ENCODE measurements around the gene ZBTB9. TPM values are rescaled to one million over a fixed set of nuclear protein-coding genes. Genes with fewer than 3 reads are reported as not detected.

ZBTB9 gene
- polyA plus RNA-seq, 1 of the 3 experiments (the other 2 are of a cell fraction): 5.7 TPM

- Histone ChIP-seq H3K9me3 (no peaks in the 10 kb centered on the region), H3K4me1 (ENCODE audit: control insufficient read depth in 1 of 2, insufficient read depth in 2 of 2, low read depth in 1 of 2, low read length in 1 of 2) (no peaks in the 10 kb centered on the region), H3K79me2 (ENCODE audit: insufficient read depth) (no peaks in the 10 kb centered on the region), H3K9ac (no peak overlapping the region), H3K27ac (ENCODE audit: low read depth in 2 of 2, low read length in 1 of 2) (no peak overlapping the region), H3K36me3 (replicated peaks in 1 of 2; ENCODE audit: control insufficient read depth in 1 of 2, insufficient read depth in 2 of 2, low read length in 1 of 2) (peaks cover 0 to 48% of the 10 kb centered on the region in 2 experiments), H3K4me3 (ENCODE audit: low read depth in 2 of 2, low read length in 1 of 2) (no peak overlapping the region), H2AFZ (ENCODE audit: low read depth) (no peak overlapping the region), H3K9me2 (no peaks in the 10 kb centered on the region), H3K27me3 (ENCODE audit: insufficient read depth) (no peaks in the 10 kb centered on the region), H3F3A (replicated peaks; ENCODE audit: insufficient read depth) (peaks cover 8% of the 10 kb centered on the region), H4K20me1 (ENCODE audit: insufficient read depth) (no peaks in the 10 kb centered on the region), H3K4me2 (no peak overlapping the region)
- DNase-seq: peak; percentile 3
- ChIA-PET CTCF (interaction anchor here (1.6 to 2.1 kb wide), 2 partner anchors 16 to 19 kb away, joined by 6 read pairs; no protein-coding TSS in a partner anchor), POLR2A (interaction anchor here (0.7 to 1.0 kb wide), 2 partner anchors 9 to 13 kb away, joined by 3 to 4 read pairs; partner anchors contain the start of gene ZBTB9)
- 82% methylated on average over 3 of the region's 3 CpGs for WGBS (ENCODE audit: low lambda C conversion rate)
- no peak for TF ChIP-seq ZBTB33 (IDR thresholded peaks at IDR 0.05; ENCODE audit: borderline replicate concordance, low read depth)
- no peak for TF ChIP-seq USF1 (IDR thresholded peaks at IDR 0.05; ENCODE audit: borderline replicate concordance, low read depth)
- no peak for TF ChIP-seq GABPA (IDR thresholded peaks at IDR 0.05; ENCODE audit: low read depth)
- TF ChIP-seq TAF1 (IDR thresholded peaks at IDR 0.05; ENCODE audit: borderline replicate concordance, low read depth, low read length): no peak
- no peak for TF ChIP-seq USF2 (IDR thresholded peaks at IDR 0.05; ENCODE audit: borderline replicate concordance, low read depth, low read length)
- TF ChIP-seq EZH2phosphoT487 (IDR thresholded peaks at IDR 0.05; ENCODE audit: borderline replicate concordance, low read depth): no peak
- no peak for TF ChIP-seq PBX3 (IDR thresholded peaks at IDR 0.05)
- no peak for TF ChIP-seq MXI1 (IDR thresholded peaks at IDR 0.05; ENCODE audit: low read depth, low read length)
- TF ChIP-seq TEAD4 (IDR thresholded peaks at IDR 0.05; ENCODE audit: borderline replicate concordance, insufficient read depth): no peak
- TF ChIP-seq SIN3A (IDR thresholded peaks at IDR 0.05; ENCODE audit: borderline replicate concordance, low read depth, low read length): no peak
- TF ChIP-seq NRF1 (IDR thresholded peaks at IDR 0.05; ENCODE audit: low read depth, low read length): no peak
- no peak for TF ChIP-seq MAX (IDR thresholded peaks at IDR 0.05; ENCODE audit: low read depth)
- TF ChIP-seq RXRA (IDR thresholded peaks at IDR 0.05; ENCODE audit: borderline replicate concordance, low read depth): no peak
- no peak for TF ChIP-seq CHD2 (IDR thresholded peaks at IDR 0.05; ENCODE audit: low read length, partially characterized antibody)
- no peak for TF ChIP-seq RCOR1 (IDR thresholded peaks at IDR 0.05; ENCODE audit: low read length)
- TF ChIP-seq YY1 (IDR thresholded peaks at IDR 0.05; ENCODE audit: low read depth): no peak
These were observed 9.2 kb upstream of the ZBTB9 start for GRCh38 chr6:33445119-33445603.
